Stimulated activated CD4-positive, alpha-beta T cell treated with anti-CD3 and anti-CD28 coated beads, Interleukin-12 subunit alpha, Interleukin-12 subunit beta, amount 100 ng/mL, for 4 hours (primary cell): ENCODE measurements around the gene LDLRAD2.
"Not testable (repeated sequence)": the region's sequence is repeated elsewhere in the genome, so short reads cannot be mapped to it uniquely, and the experiment has no call there.

ENCODE experiments used
- DNase-seq: peaks from one replicate; pipeline ENCODE4 v3.0.0-alpha.2; 2020

Gene LDLRAD2

GRCh38 chr1:21824926-21825325, 12.9 kb downstream of the LDLRAD2 start:
- no peak for DNase-seq

- no peak for DNase-seq
These were observed 13.3 kb downstream of the LDLRAD2 start for GRCh38 chr1:21825393-21825792.

- DNase-seq = not testable (repeated sequence)
These were observed 14.6 kb downstream of the LDLRAD2 start for GRCh38 chr1:21826694-21827093.

GRCh38 chr1:21827141-21827679, 15.1 kb downstream of the LDLRAD2 start:
- no peak for DNase-seq

GRCh38 chr1:21828075-21828474, 16.0 kb downstream of the LDLRAD2 start:
- DNase-seq = no peak

GRCh38 chr1:21828506-21829210, 16.6 kb downstream of the LDLRAD2 start:
- DNase-seq = no peak

- DNase-seq = no peak
These were observed 17.2 kb downstream of the LDLRAD2 start for GRCh38 chr1:21829294-21829693.

GRCh38 chr1:21830792-21831453, 18.9 kb downstream of the LDLRAD2 start:
- DNase-seq = no peak

- no peak for DNase-seq
These were observed 19.4 kb downstream of the LDLRAD2 start for GRCh38 chr1:21831454-21831970.

- no peak for DNase-seq
These were observed 21.4 kb downstream of the LDLRAD2 start for GRCh38 chr1:21833392-21833976.

- no peak for DNase-seq
These were observed 22.0 kb downstream of the LDLRAD2 start for GRCh38 chr1:21834094-21834493.

- DNase-seq = no peak
These were observed 22.6 kb downstream of the LDLRAD2 start for GRCh38 chr1:21834666-21835065.

GRCh38 chr1:21836010-21836409, 23.9 kb downstream of the LDLRAD2 start:
- DNase-seq = no peak

GRCh38 chr1:21836729-21837128, 24.7 kb downstream of the LDLRAD2 start:
- no peak for DNase-seq

GRCh38 chr1:21837476-21837875, 25.4 kb downstream of the LDLRAD2 start:
- no peak for DNase-seq

- no peak for DNase-seq
These were observed 26.5 kb downstream of the LDLRAD2 start for GRCh38 chr1:21838359-21839157.

- no peak for DNase-seq
These were observed 27.4 kb downstream of the LDLRAD2 start for GRCh38 chr1:21839337-21840037.

- DNase-seq = no peak
These were observed 28.9 kb downstream of the LDLRAD2 start for GRCh38 chr1:21840981-21841380.

- no peak for DNase-seq
These were observed 29.9 kb downstream of the LDLRAD2 start for GRCh38 chr1:21841852-21842466.

GRCh38 chr1:21842606-21843162, 30.6 kb downstream of the LDLRAD2 start:
- no peak for DNase-seq

- no peak for DNase-seq
These were observed 31.1 kb downstream of the LDLRAD2 start for GRCh38 chr1:21843208-21843607.
